GM11168 (cell line): ENCODE results near the gene AGBL4.

ENCODE experiments used
- in situ Hi-C: fragments of 300-500 bp; cut with MboI; formaldehyde crosslinking; loops from one replicate; pipeline ENCODE4 v1.12.0; 2022; ENCODE audit warnings: low sequenced_read_pairs; ENCODE audit not compliant: unreplicated experiment

AGBL4 gene

DNA sequence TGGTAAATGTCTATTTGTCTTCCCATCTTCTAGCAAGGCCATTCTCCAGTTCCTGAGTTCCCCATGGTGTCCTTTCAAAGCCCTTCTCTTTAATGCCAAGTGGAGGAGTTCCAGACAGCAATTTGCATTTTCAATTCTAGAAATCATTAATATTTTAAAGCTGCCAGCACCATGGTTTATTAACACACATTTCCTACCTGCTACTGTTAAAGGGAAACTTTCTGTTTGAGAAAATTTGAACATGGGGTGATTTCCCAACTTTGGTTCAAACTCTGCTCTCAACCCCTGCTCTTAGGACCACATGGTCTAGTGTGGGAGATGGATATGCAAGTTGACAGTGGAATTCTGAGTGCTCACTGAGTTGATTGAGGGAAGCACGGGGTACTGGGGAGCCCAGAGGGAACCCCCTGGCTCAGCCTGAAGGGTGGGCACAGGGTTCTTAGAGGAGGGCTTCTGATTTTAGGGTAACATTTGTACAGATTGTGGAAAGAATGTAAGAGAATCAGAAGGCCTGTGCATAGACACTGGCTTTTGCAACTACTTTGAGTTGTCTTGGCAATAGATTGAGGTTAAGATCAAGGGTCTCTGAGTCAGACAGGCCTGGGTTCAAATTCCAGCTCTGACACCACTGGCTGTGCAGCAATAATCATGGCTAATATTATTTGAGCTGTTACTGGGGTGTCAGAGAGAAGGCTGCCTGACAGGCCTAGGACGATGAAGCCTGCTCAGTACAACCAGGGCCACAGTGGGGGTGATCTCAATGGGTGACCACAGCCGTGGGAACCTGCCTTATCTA lies 1344.8 kb downstream of the AGBL4 start:
- in situ Hi-C loops, result no loop called here

DNA sequence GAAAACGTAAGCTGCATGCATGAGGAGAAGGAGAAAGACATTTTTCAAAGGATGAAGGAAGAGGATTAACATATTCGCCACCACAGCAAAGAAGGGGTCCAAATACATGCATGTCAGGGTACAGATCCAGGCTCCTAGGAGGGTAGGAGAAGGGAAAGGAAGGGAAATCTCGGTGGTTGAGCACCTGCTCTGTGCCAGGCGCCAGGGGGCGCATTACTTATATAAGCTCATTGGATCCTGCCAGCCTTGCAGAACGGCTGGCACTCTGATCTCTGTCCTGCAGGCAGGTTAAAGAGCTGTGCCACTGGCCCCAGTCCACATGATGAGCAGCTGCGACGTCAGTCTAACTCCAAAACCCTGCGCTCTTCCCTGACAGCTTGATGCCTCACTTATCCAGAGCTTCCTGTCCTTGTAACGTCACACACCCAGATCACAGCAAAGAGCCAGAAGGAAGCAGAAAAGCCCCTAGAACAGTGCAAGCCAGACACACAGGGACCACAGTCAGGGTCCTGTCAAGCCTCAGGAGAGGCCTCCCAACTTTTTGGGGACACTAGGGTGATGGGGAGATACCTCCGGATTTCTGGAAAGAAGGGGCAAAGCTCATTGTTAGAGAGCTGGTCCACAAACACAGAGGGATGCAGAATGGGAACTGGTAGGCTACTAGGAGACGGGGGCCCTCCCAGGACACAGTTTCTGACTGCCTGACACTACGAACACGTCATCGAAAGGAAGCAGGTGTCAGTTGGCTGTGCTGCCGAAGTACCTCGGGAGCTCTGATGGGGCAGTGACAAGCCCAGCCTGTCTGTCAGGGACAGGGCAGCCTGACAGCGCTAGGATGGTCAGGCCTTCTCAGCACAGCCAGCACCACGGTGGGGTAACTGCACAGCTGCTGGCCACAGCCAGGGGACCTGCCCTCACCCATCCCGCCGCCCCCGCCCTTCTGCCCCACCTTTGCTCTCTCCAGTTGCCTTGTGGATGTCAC lies 1346.2 kb downstream of the AGBL4 start:
- in situ Hi-C loops, result no loop called here

DNA sequence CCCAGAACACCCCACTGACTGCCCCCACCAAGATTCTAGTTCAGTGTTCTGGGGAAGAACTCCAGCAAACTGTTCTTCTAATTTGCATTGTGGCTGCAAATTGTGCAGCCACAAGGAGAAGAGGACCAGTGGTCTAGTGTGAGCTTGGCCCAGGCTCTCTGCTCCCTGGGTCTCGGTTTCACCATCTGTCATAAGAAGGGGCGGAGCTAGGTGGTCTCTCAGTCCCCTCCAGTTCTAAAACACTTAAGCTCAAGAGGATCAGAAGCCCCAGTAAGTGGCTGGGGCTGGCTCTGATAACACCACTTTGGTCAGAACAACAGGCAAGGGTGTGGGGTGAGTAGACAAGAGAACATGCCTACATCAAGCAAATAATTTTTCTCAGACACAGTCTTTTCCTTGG lies 1346.9 kb downstream of the AGBL4 start:
- in situ Hi-C loops, result no loop called here

DNA sequence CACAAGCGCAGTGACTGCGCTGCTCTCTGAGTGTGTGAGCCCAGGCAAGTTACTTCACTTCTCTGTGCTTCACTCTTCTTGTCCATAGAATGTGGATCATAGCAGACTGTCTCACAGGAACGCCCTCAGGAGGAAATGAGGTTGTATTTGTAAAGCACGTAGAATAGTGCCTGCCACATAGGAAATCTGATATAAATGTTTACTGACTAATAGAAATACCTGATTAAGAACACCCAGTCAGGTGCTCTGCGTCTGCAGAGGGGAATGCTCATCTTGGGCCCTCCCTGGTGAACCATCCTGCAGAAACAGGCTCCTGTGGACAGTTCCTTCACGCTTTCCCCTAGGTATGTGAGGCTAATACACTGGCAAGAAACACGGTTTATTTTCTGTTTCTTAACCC lies 1347.4 kb downstream of the AGBL4 start:
- in situ Hi-C loops, result no loop called here

DNA sequence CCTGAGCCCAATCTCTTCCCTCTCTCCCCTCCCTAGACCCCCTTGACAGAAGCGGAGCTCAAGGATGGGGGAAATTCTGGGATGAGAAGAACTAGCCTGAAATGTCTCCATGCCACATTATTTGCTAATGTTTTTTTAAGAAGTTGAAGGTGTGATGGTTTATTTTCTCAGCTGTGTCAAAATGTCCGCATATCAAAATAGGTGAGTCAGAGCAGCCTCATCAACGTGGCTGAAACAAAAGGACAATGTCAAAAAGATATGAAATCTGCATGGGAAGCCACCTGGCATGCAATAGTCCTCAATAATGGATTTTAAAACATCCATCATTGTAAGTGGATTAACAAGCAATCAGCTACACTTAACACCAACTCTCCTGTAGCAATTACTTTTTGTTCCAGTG lies 1348.5 kb downstream of the AGBL4 start:
- in situ Hi-C loops, result no loop called here

DNA sequence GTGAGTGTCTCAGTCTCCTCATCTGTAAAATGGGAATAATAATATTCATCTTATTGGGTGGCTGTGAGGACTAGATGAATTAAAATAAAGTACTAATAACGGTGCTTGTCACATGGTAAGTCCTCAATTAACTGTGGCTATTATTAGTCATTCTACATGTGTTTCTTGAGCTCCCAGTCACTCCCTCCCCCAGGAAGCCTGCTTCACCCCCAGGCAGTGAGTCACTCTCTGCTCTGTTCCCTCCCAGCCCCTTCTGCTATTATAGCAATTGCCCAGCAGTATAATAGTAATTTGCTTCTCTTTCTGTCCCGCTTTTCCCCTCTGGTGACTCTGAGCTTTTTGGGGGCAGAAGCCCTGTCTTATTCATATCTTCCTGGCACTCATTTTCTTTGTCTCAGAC lies 1349.1 kb downstream of the AGBL4 start:
- in situ Hi-C loops, result no loop called here

DNA sequence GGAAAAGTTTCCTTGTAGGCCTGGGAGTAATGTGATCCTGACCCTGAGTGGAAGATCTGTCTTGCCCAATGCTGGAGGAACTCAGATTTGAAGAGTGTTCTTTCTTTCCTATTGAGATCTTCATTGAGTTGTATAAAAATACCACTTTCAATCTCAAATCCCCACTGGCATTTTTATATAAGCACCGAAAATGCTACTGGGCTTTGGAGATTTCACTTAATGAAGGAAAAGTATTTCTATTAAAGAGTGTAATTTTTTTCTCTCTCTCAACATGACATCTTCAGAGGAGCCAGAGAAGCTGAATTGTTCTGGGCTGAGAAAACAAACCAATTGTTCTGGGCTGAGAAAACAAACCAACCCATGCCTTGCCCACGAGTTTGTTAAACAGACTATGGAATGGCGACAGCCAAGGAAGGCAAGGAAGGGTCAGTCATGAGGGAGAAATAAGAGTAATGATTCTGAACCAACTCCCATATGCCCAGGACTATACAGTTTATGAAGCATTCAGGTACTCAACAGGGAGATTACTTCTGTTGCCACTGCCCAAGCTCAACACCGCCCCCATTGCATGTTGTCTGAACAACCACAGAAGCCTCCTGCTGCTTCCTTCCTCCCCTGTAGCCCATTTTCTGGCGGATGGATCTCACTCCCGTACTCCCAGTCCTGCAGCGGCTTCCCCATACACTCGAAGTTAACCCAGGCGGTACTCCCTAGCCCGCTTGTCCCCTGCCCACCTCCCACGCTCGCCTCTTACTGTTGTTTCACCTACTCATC lies 1350.2 kb downstream of the AGBL4 start:
- in situ Hi-C loops, result no loop called here

DNA sequence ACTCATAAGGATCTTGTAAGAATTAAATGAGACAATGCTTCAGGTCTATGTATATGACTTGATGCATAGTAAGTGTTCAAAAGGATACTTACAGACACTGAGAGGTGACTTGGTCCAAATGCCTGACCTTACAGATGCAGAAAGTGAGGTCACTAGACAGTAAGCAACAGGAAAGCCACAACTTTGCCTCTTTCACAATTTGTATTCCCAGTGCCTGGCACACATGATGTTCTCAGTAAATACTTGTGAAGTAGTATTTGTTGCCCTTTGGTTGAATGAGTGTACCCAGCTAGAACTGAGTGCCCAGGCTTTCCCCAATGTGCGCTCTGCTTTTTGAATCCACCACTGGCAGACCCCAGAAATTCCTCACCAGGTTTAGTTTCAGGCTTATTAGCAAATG lies 1352.2 kb downstream of the AGBL4 start:
- in situ Hi-C loops, result no loop called here

DNA sequence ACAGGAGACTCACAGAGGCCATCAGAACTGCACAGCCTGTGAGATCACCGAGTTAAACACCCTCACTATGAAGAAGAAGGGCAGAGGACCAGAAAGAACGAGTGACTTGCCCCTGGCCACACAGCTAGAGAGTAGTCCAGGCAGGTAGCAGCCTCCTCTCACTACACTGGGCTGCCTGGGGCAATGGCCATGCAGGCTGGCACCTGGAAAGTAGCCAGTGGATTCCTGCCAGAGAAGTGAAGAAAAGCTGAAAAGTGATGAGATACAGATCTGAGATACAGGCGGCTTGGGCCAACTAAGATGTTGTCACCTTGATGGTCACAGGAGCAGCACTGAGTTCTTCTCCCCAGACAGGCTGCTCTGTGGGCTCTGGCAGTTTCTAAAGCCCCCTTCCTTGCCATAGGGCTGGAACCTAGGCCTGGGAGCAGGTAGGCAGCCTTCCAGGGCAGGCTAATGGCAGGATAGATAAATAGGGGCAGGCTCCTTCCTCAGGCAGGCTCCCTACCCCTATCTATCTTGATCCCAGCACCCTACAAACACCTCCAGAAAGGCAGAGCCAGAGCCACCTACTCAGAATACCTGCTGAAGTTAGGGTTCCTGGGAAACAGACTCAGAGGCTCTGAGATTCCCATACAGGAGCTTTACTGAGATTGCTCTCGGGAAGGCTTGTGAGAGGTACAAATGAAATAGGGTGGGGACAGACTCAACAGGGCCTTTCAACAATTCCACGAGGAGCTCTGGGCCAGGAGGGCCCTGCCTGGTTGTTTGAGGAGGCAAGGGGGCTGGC lies 1353.3 kb downstream of the AGBL4 start:
- in situ Hi-C loops, result no loop called here

DNA sequence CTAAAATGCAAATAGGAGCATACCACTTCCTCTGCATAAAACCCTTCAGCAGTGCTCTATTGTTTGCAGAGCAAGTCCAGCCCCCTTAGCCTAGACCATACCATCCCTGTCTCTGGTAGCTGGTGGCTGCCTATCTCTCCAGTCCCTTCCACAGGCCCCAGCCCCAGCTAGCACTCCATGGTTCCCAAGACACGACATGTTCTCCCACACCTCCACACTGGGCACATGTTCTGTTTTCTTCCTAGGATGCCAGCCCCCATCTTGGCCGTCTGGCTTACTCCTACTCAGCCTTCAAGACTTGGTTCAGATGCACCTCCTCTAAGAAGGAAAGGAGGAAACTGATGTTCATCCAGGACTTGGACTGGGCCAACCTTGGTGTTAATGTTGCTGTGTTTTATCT lies 1355.4 kb downstream of the AGBL4 start:
- in situ Hi-C loops, result no loop called here

DNA sequence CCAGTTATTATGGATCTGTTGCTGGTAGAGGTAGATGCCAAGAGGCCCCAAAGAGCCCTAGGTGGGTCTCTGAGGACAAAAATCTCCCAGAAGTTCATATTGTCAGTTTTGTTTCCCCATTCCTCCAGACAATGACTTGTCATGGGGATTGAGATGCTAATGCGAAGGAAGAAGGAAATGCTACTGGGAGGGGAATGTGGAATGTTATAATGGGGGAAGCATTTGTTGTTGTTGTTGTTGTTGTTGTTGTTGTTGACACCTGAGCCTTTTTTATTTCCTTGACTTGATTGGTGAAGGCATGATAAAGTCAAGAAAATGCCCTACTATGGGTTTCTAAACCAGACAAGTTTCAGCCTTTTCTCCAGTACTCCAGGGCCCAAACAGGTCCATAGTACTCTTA lies 1356.0 kb downstream of the AGBL4 start:
- in situ Hi-C loops, result no loop called here

DNA sequence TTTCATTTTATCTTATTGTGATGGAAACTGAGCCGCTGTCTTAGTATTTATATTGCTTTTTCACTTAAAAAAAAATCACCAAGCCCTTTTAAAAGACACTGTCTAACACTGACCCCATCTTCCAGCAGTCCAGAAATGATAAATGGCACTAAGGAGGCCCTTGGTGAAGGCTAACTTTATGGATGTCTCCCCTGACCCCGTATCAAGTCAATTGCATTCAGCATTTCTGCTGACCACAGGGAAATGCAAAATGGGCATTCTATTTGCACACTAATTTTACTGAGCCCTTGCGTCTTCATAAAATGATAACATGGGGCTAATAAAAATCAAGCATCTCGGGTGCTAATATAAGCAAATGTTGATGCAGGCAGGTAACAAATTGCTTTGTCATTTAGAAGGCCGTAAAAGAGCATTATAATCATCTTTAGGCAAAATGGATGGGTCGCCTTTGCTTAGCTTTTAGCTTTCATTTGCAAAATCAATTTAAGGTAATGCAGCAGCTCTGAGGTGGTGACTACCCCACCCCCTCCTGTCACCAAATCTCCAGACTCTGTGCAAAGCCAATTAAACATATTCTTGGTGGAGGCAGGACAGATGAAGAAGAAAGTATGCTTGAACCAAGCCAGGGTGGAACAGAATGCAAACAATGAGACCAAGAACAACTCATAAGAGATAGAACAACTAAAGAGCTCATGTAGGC lies 1357.9 kb downstream of the AGBL4 start:
- in situ Hi-C loops, result no loop called here

DNA sequence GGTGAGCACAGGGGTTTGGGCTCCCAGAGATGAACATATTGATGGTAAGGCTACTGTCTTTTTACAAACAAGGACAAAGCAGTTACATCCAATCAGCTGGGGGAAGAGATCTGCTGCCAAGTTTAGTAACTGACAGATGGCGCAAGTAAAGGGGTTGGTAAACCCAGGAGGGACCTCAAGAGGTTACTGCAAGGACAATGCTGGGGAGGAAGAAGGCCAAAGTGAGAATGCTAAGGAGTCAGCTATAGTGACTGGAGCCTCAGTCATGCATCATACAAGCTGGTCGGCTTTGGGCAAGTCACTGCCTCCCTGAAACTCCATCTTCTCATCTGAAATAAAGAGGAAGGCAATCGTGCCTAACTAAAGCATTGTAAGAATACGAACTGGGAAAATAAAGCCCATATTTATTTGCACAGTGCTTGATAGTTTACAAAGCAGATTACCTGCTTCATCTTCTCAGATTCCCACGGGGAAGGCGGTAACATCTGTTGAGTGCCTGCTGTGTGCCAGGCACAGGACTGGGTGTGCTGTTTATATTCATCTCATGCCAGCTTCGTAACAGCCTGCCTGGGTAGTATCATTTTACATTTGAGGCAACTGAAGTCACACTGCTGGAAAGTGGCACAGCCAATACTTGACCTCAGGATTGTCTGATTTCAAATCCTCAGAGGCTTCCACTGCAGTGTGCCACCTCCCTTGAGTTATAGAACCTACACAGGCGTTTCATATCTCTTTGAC lies 1361.9 kb downstream of the AGBL4 start:
- in situ Hi-C loops, result no loop called here

DNA sequence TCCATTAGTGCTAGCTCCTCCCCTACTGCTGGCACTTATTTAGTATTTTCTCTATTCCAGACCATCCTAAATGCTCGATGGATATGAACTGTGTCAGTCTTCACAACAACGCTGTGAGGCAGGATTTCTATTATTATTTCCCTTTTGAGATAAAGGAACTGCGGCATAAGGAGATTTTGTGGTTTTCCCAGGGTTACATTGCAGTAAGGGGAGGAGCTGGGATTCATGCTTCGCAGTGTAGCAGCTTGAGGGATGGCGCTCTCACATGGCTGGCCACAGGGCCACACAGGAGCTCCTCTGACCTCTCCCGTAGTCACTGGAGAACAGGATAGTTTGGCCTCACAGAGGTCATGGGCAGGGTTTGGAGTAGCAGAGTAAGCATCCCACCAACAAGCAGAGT lies 1364.0 kb downstream of the AGBL4 start:
- in situ Hi-C loops, result no loop called here

DNA sequence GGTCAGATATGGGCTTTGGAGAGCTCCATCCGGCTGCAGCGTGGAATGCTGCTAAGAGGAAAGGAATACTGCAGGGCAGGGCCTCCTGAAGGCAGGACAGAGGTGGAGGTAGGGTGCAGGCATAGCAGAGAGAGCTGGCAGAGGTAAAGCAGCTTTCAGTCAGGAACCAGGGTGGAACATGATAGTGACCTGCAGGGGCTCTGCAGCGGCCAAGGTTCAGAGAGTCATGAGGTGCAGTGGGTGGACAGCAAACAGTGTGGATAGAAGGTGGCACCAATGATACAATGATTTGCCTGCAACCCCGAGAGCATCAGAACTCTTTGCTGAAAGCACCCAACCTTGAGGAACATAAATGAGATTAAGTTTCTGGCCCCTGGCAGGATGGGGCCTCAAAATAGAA lies 1366.3 kb downstream of the AGBL4 start:
- in situ Hi-C loops, result no loop called here

DNA sequence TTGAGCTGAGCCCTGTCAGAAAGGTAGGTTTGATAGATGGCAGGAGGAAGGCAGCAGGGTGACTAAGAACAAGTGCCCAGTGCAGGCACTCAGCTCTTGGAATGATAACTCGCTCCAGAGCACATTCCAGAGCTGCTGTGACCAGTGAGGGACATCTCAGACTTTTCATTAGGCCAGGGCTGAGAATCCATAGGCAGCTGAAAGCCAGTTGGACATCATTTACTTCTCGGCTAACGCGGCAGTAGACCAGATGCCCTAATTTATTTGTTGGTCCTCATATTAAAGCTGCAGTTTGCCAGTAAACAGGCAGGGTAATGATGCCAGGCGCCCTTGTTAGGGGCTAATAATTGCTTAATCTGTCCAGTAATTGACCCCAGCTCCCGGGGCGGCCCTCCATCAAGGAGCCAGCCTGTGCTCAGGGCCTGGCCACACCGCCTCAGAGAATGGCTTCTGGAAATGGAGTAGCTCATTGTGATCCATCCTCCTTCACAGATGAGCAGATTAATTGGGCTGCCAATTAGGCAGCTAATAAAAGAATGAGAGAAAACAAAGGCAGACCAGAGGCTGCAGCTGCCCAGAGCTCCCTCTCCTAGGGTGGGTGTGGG lies 1369.0 kb downstream of the AGBL4 start:
- in situ Hi-C loops, result no loop called here

DNA sequence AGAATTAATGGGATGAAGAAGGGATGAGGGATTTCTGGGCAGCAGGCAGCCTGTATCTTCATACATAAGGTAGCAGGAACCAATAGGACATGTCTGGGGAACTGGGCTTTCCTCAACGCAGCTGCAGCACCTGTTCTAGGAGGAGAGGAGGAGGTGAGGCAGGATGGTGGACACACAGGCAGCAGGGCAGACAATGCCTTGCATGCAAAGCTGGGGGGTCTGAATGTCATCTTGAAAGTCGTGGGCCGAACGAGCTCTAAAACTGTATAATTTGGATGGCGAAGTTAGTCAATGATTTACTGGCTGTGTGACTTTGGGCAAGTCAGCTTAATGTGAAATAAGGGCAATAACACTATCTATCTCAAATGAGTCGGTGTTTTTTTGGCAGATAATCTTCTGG lies 1371.4 kb downstream of the AGBL4 start:
- in situ Hi-C loops, result no loop called here

DNA sequence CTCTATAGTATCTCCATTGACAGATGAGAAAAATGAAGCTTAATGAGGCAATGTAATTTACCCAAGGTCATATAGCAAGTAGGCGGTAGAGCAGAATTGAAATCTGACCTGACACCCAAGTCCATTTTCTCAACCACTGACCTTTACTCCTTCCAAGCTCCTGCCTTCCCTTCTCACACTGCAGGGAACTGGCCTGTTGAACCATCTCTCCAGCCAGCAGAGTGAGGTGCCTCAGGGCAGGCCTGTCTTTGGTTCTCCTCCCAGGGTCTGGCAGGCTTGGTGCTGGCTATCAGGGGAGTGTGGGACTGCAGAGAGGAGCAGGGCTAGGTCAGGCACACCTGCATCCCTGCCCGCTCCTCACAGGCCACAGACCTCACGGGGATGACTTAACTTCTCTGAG lies 1373.9 kb downstream of the AGBL4 start:
- in situ Hi-C loops, result no loop called here
